H1 (cell line): ENCODE data around the gene STK16. TPM values are rescaled to one million over a fixed set of nuclear protein-coding genes. Genes with fewer than 3 reads are reported as not detected.

Experiments
- CEBPB ChIP-seq: IDR thresholded peaks from 2 replicates; pipeline ENCODE4 v1.6.1; 2012; ENCODE audit warnings: low read depth, low read length
- EZH2 ChIP-seq: fragments of 200-600 bp; sonication (generic); IDR thresholded peaks from 2 replicates; pipeline ENCODE4 v1.7.1; 2012; ENCODE audit warnings: low read depth, mild to moderate bottlenecking, moderate library complexity, low read length, inconsistent platforms; ENCODE audit not compliant: severe bottlenecking
- JUN ChIP-seq: IDR thresholded peaks from 2 replicates; pipeline ENCODE4 v1.6.1; 2011; ENCODE audit warnings: low read depth, mild to moderate bottlenecking, improper control_type of control experiment, low read length
- RBBP5 ChIP-seq: IDR thresholded peaks from 2 replicates; pipeline ENCODE4 v1.7.1; 2012; ENCODE audit warnings: low read depth, mild to moderate bottlenecking, inconsistent platforms, low read length, moderate library complexity, borderline replicate concordance
- polyA plus RNA-seq, 7 experiments: library from polyadenylated mRNA; depleted of rRNA in 3 of 7; stranded (reverse) in 5 of 7; unstranded in 2 of 7; fragments of >200 nt in 5 of 7; fragments of 200-250 nt in 2 of 7; gene quantifications; 1 replicate in 5 of 7; 2 replicates in 1 of 7; 4 replicates in 1 of 7; pipeline versions ENCODE4 v1.2.1 to v1.2.3, GENCODE V29; 2011 to 2013; ENCODE audit warnings: missing spikeins in 2 of 7, mixed read lengths in 2 of 7
- total RNA-seq: library from RNA; stranded (reverse); fragmentation: NEBNext Ultra II Directional; extraction: Animal tissue kit (Norgen Biotek cat#: 25700); gene quantifications from 2 replicates; pipeline ENCODE4 v1.2.1, GENCODE V29; 2021
- TF ChIP-seq, protein P1 (sequence below): IDR thresholded peaks from 2 replicates; pipeline ENCODE4 v1.6.1; 2011; ENCODE audit warnings: low read length, improper control_type of control experiment
- TF ChIP-seq, protein P2 (sequence below): IDR thresholded peaks from 2 replicates; pipeline ENCODE4 v1.6.1; 2011; ENCODE audit warnings: low read depth, mild to moderate bottlenecking, low read length; ENCODE audit not compliant: insufficient read depth

The STK16 gene
- total and polyA plus RNA-seq, 2 of the 8 experiments (the other 6 are each of a cell fraction or from before 2014, with no cell fraction given): 21.3 to 51.4 TPM

DNA sequence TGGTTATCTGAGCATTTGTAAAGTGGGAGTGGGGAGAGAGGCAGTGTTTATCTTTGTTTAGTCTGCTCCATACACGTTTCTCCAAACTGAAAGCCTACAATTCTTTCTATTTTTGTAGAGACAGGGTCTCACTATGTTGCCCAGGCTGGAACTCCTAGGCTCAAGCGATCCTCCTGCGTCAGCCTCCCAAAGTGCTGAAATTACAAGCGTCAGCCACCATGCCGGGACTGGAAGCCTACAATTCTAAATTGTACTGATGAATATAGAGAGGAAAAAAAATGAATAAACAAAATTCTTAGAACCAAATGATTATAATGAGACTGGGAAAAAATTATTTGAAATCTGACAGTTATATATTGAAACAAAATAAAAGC lies 40.1 kb upstream of the STK16 start (continued):
- TF ChIP-seq, protein P1, sequence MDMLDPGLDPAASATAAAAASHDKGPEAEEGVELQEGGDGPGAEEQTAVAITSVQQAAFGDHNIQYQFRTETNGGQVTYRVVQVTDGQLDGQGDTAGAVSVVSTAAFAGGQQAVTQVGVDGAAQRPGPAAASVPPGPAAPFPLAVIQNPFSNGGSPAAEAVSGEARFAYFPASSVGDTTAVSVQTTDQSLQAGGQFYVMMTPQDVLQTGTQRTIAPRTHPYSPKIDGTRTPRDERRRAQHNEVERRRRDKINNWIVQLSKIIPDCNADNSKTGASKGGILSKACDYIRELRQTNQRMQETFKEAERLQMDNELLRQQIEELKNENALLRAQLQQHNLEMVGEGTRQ: no peak
- TF ChIP-seq CEBPB (no peak), RBBP5 (no peak), JUN (no peak), EZH2 (no peak)
- TF ChIP-seq, protein P2, sequence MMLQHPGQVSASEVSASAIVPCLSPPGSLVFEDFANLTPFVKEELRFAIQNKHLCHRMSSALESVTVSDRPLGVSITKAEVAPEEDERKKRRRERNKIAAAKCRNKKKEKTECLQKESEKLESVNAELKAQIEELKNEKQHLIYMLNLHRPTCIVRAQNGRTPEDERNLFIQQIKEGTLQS: no peak
